ENCODE measurements around the gene SLC25A52.
"Not testable (repeated sequence)": the region's sequence is repeated elsewhere in the genome, so short reads cannot be mapped to it uniquely, and the experiment has no call there.

The SLC25A52 gene

GRCh38 chr18:31741097-31741735 is 19.5 kb downstream of the SLC25A52 start:
- DNase-seq (ENCODE audit: low read depth, low spot score), result peak; percentile 3

GRCh38 chr18:31740180-31740579 is 20.5 kb downstream of the SLC25A52 start:
- DNase-seq (ENCODE audit: low read depth, low spot score), result no peak

GRCh38 chr18:31739651-31740050 is 21.0 kb downstream of the SLC25A52 start:
- no peak for DNase-seq (ENCODE audit: low read depth, low spot score)

GRCh38 chr18:31738460-31739407 is 21.9 kb downstream of the SLC25A52 start:
- DNase-seq (ENCODE audit: low read depth, low spot score), result no peak

- no peak for DNase-seq (ENCODE audit: low read depth, low spot score)
Measured at GRCh38 chr18:31736630-31737029, 24.1 kb downstream of the SLC25A52 start.

GRCh38 chr18:31731628-31732027 is 29.1 kb downstream of the SLC25A52 start:
- no peak for DNase-seq (ENCODE audit: low read depth, low spot score)

- not testable (repeated sequence) for DNase-seq (ENCODE audit: low read depth, low spot score)
Measured at GRCh38 chr18:31729196-31729595, 31.5 kb downstream of the SLC25A52 start.

- no peak for DNase-seq (ENCODE audit: low read depth, low spot score)
Measured at GRCh38 chr18:31723990-31724711, 36.5 kb downstream of the SLC25A52 start.

GRCh38 chr18:31723639-31723989 is 37.1 kb downstream of the SLC25A52 start:
- no peak for DNase-seq (ENCODE audit: low read depth, low spot score)

- peak; percentile 49 for DNase-seq (ENCODE audit: low read depth, low spot score)
Measured at GRCh38 chr18:31722369-31722957, 38.2 kb downstream of the SLC25A52 start.

GRCh38 chr18:31721601-31722000 is 39.1 kb downstream of the SLC25A52 start:
- no peak for DNase-seq (ENCODE audit: low read depth, low spot score)

- DNase-seq (ENCODE audit: low read depth, low spot score), result no peak
Measured at GRCh38 chr18:31720867-31721266, 39.8 kb downstream of the SLC25A52 start.

GRCh38 chr18:31719363-31720006 is 41.2 kb downstream of the SLC25A52 start:
- DNase-seq (ENCODE audit: low read depth, low spot score), result no peak

- DNase-seq (ENCODE audit: low read depth, low spot score), result no peak
Measured at GRCh38 chr18:31718386-31718785, 42.3 kb downstream of the SLC25A52 start.

GRCh38 chr18:31716362-31716761 is 44.3 kb downstream of the SLC25A52 start:
- no peak for DNase-seq (ENCODE audit: low read depth, low spot score)

- no peak for DNase-seq (ENCODE audit: low read depth, low spot score)
Measured at GRCh38 chr18:31711365-31712172, 49.1 kb downstream of the SLC25A52 start.

GRCh38 chr18:31710826-31711225 is 49.9 kb downstream of the SLC25A52 start:
- DNase-seq (ENCODE audit: low read depth, low spot score), result no peak

Data from smooth muscle cell of the brain vasculature (primary cell).